Measurements from ENCODE around the gene QSOX1.
"Not testable (repeated sequence)": the region's sequence is repeated elsewhere in the genome, so short reads cannot be mapped to it uniquely, and the experiment has no call there.

Gene QSOX1

GRCh38 chr1:180198196-180198595 lies 43.5 kb downstream of the QSOX1 start:
- DNase-seq (ENCODE audit: low read depth, low spot score) = no peak
- H3K36me3 ChIP-seq (ENCODE audit: control insufficient read depth, insufficient read depth, low read length) = peaks cover 12% of the 10 kb centered on the region
- H3K4me3 ChIP-seq (ENCODE audit: low read length) = no peak overlapping the region
- no CpG with 5 or more reads among the region's 4 CpGs for WGBS (ENCODE audit: insufficient coverage, insufficient read length)
- H3K9me3 ChIP-seq (ENCODE audit: control insufficient read depth, insufficient read depth, low read length) = no peaks in the 10 kb centered on the region
- no peaks in the 10 kb centered on the region for H3K27me3 ChIP-seq (ENCODE audit: control insufficient read depth, insufficient read depth, low read length)
- no peaks in the 10 kb centered on the region for H3K4me1 ChIP-seq (ENCODE audit: control insufficient read depth, insufficient read depth, low read length)
- no peak overlapping the region for H3K27ac ChIP-seq (ENCODE audit: low read length)

GRCh38 chr1:180198611-180199010 lies 43.9 kb downstream of the QSOX1 start:
- DNase-seq (ENCODE audit: low read depth, low spot score) = no peak
- H3K9me3 ChIP-seq (ENCODE audit: control insufficient read depth, insufficient read depth, low read length) = no peaks in the 10 kb centered on the region
- no peaks in the 10 kb centered on the region for H3K27me3 ChIP-seq (ENCODE audit: control insufficient read depth, insufficient read depth, low read length)
- H3K4me1 ChIP-seq (ENCODE audit: control insufficient read depth, insufficient read depth, low read length) = no peaks in the 10 kb centered on the region
- no peak overlapping the region for H3K4me3 ChIP-seq (ENCODE audit: low read length)
- H3K36me3 ChIP-seq (ENCODE audit: control insufficient read depth, insufficient read depth, low read length) = peaks cover 12% of the 10 kb centered on the region
- no peak overlapping the region for H3K27ac ChIP-seq (ENCODE audit: low read length)
- WGBS (ENCODE audit: insufficient coverage, insufficient read length) = no CpG with 5 or more reads among the region's 5 CpGs

GRCh38 chr1:180199018-180199417 lies 44.3 kb downstream of the QSOX1 start:
- Histone ChIP-seq H3K27ac (ENCODE audit: low read length) (no peak overlapping the region), H3K27me3 (ENCODE audit: control insufficient read depth, insufficient read depth, low read length) (no peaks in the 10 kb centered on the region), H3K4me1 (ENCODE audit: control insufficient read depth, insufficient read depth, low read length) (no peaks in the 10 kb centered on the region), H3K4me3 (ENCODE audit: low read length) (no peak overlapping the region), H3K36me3 (ENCODE audit: control insufficient read depth, insufficient read depth, low read length) (peaks cover 12% of the 10 kb centered on the region), H3K9me3 (ENCODE audit: control insufficient read depth, insufficient read depth, low read length) (no peaks in the 10 kb centered on the region)
- no CpG with 5 or more reads among the region's 12 CpGs for WGBS (ENCODE audit: insufficient coverage, insufficient read length)
- no peak for DNase-seq (ENCODE audit: low read depth, low spot score)

- DNase-seq (ENCODE audit: low read depth, low spot score) = no peak
- Histone ChIP-seq H3K4me3 (ENCODE audit: low read length) (no peak overlapping the region), H3K27ac (ENCODE audit: low read length) (no peak overlapping the region), H3K27me3 (ENCODE audit: control insufficient read depth, insufficient read depth, low read length) (no peaks in the 10 kb centered on the region), H3K4me1 (ENCODE audit: control insufficient read depth, insufficient read depth, low read length) (no peaks in the 10 kb centered on the region), H3K9me3 (ENCODE audit: control insufficient read depth, insufficient read depth, low read length) (no peaks in the 10 kb centered on the region), H3K36me3 (ENCODE audit: control insufficient read depth, insufficient read depth, low read length) (peaks cover 7% of the 10 kb centered on the region; the same call in 1 of the 2 replicates)
- no CpG with 5 or more reads among the region's 7 CpGs for WGBS (ENCODE audit: insufficient coverage, insufficient read length)
Measured at GRCh38 chr1:180201451-180202200, 47.0 kb downstream of the QSOX1 start.

- H3K4me1 ChIP-seq (ENCODE audit: control insufficient read depth, insufficient read depth, low read length); H3K27ac ChIP-seq (ENCODE audit: low read length); DNase-seq (ENCODE audit: low read depth, low spot score); H3K36me3 ChIP-seq (ENCODE audit: control insufficient read depth, insufficient read depth, low read length); H3K4me3 ChIP-seq (ENCODE audit: low read length); H3K9me3 ChIP-seq (ENCODE audit: control insufficient read depth, insufficient read depth, low read length); H3K27me3 ChIP-seq (ENCODE audit: control insufficient read depth, insufficient read depth, low read length): not testable (repeated sequence)
- WGBS (ENCODE audit: insufficient coverage, insufficient read length) = no CpG with 5 or more reads among the region's 5 CpGs
Measured at GRCh38 chr1:180202588-180202987, 47.9 kb downstream of the QSOX1 start.

- WGBS (ENCODE audit: insufficient coverage, insufficient read length) = no CpG with 5 or more reads among the region's 6 CpGs
- H3K27me3 ChIP-seq (ENCODE audit: control insufficient read depth, insufficient read depth, low read length) = no peaks in the 10 kb centered on the region
- DNase-seq (ENCODE audit: low read depth, low spot score) = no peak
- no peaks in the 10 kb centered on the region for H3K9me3 ChIP-seq (ENCODE audit: control insufficient read depth, insufficient read depth, low read length)
- no peaks in the 10 kb centered on the region for H3K4me1 ChIP-seq (ENCODE audit: control insufficient read depth, insufficient read depth, low read length)
- H3K36me3 ChIP-seq (ENCODE audit: control insufficient read depth, insufficient read depth, low read length) = no peaks in the 10 kb centered on the region
- no peak overlapping the region for H3K4me3 ChIP-seq (ENCODE audit: low read length)
- no peak overlapping the region for H3K27ac ChIP-seq (ENCODE audit: low read length)
Measured at GRCh38 chr1:180204231-180204630, 49.6 kb downstream of the QSOX1 start.

- WGBS (ENCODE audit: insufficient coverage, insufficient read length) = no CpG with 5 or more reads among the region's 3 CpGs
- no peaks in the 10 kb centered on the region for H3K9me3 ChIP-seq (ENCODE audit: control insufficient read depth, insufficient read depth, low read length)
- no peak for DNase-seq (ENCODE audit: low read depth, low spot score)
Measured at GRCh38 chr1:180206581-180206980, 51.9 kb downstream of the QSOX1 start.

GRCh38 chr1:180208264-180208663 lies 53.6 kb downstream of the QSOX1 start:
- Histone ChIP-seq H3K36me3 (ENCODE audit: control insufficient read depth, insufficient read depth, low read length) (no peaks in the 10 kb centered on the region), H3K4me3 (ENCODE audit: low read length) (no peak overlapping the region), H3K4me1 (ENCODE audit: control insufficient read depth, insufficient read depth, low read length) (no peaks in the 10 kb centered on the region), H3K27me3 (ENCODE audit: control insufficient read depth, insufficient read depth, low read length) (no peaks in the 10 kb centered on the region), H3K27ac (ENCODE audit: low read length) (no peak overlapping the region), H3K9me3 (ENCODE audit: control insufficient read depth, insufficient read depth, low read length) (no peaks in the 10 kb centered on the region)
- no CpG with 5 or more reads among the region's 4 CpGs for WGBS (ENCODE audit: insufficient coverage, insufficient read length)
- DNase-seq (ENCODE audit: low read depth, low spot score) = no peak

More at GRCh38 chr1:180206581-180206980, 51.9 kb downstream of the QSOX1 start:
- Histone ChIP-seq H3K27ac (ENCODE audit: low read length) (no peak overlapping the region), H3K36me3 (ENCODE audit: control insufficient read depth, insufficient read depth, low read length) (no peaks in the 10 kb centered on the region), H3K27me3 (ENCODE audit: control insufficient read depth, insufficient read depth, low read length) (no peaks in the 10 kb centered on the region), H3K4me1 (ENCODE audit: control insufficient read depth, insufficient read depth, low read length) (no peaks in the 10 kb centered on the region), H3K4me3 (ENCODE audit: low read length) (no peak overlapping the region)

- no peak for DNase-seq (ENCODE audit: low read depth, low spot score)
- H3K4me1 ChIP-seq (ENCODE audit: control insufficient read depth, insufficient read depth, low read length) = no peaks in the 10 kb centered on the region
- no CpG with 5 or more reads among the region's 4 CpGs for WGBS (ENCODE audit: insufficient coverage, insufficient read length)
Measured at GRCh38 chr1:180210008-180210620, 55.4 kb downstream of the QSOX1 start.

GRCh38 chr1:180211156-180211859 lies 56.6 kb downstream of the QSOX1 start:
- H3K36me3 ChIP-seq (ENCODE audit: control insufficient read depth, insufficient read depth, low read length) = no peaks in the 10 kb centered on the region
- no peaks in the 10 kb centered on the region for H3K9me3 ChIP-seq (ENCODE audit: control insufficient read depth, insufficient read depth, low read length)
- no peaks in the 10 kb centered on the region for H3K27me3 ChIP-seq (ENCODE audit: control insufficient read depth, insufficient read depth, low read length)
- no peak overlapping the region for H3K27ac ChIP-seq (ENCODE audit: low read length)
- WGBS (ENCODE audit: insufficient coverage, insufficient read length) = no CpG with 5 or more reads among the region's 12 CpGs
- no peaks in the 10 kb centered on the region for H3K4me1 ChIP-seq (ENCODE audit: control insufficient read depth, insufficient read depth, low read length)
- H3K4me3 ChIP-seq (ENCODE audit: low read length) = no peak overlapping the region
- DNase-seq (ENCODE audit: low read depth, low spot score) = no peak

More at GRCh38 chr1:180210008-180210620, 55.4 kb downstream of the QSOX1 start:
- Histone ChIP-seq H3K27ac (ENCODE audit: low read length) (no peak overlapping the region), H3K9me3 (ENCODE audit: control insufficient read depth, insufficient read depth, low read length) (no peaks in the 10 kb centered on the region), H3K27me3 (ENCODE audit: control insufficient read depth, insufficient read depth, low read length) (no peaks in the 10 kb centered on the region), H3K4me3 (ENCODE audit: low read length) (no peak overlapping the region), H3K36me3 (ENCODE audit: control insufficient read depth, insufficient read depth, low read length) (no peaks in the 10 kb centered on the region)
